Gastroesophageal sphincter (tissue), 4 donors: ENCODE measurements around the gene IL13. TPM values are rescaled to one million over a fixed set of nuclear protein-coding genes. Genes with fewer than 3 reads are reported as not detected.
"Not testable (repeated sequence)": the region's sequence is repeated elsewhere in the genome, so short reads cannot be mapped to it uniquely, and the experiment has no call there.

ENCODE experiments used
- ATAC-seq: fragments of 150-250 bp; one replicate; pipeline ENCODE4 v1.9.1; 2016; ENCODE audit warnings: mild to moderate bottlenecking, moderate library complexity
- H3K27ac ChIP-seq, 4 donors: fragments of 200-600 bp; sonication (generic) in 3 of 4; 1 replicate in 3 of 4; 2 replicates in 1 of 4; pipeline ENCODE4 v1.5.1; 2016 to 2019
- H3K27me3 ChIP-seq: fragments of 200-600 bp; sonication (generic); one replicate; pipeline ENCODE4 v1.5.1; 2019
- H3K36me3 ChIP-seq, 2 donors: fragments of 200-600 bp; sonication (generic); one replicate each; pipeline ENCODE4 v1.5.1; 2019; ENCODE audit warnings: control low read depth in 1 of 2
- H3K4me1 ChIP-seq, 3 donors: fragments of 200-600 bp; sonication (generic); 1 replicate in 2 of 3; 2 replicates in 1 of 3; pipeline ENCODE4 v1.5.1; 2016 to 2019; ENCODE audit warnings: control low read depth in 2 of 3
- H3K4me3 ChIP-seq, 2 donors: fragments of 200-600 bp; sonication (generic); one replicate each; pipeline ENCODE4 v1.5.1; 2019; ENCODE audit warnings: mild to moderate bottlenecking in 1 of 2, moderate library complexity in 1 of 2
- H3K9me3 ChIP-seq, 3 donors: fragments of 200-600 bp; sonication (generic); one replicate each; pipeline ENCODE4 v1.5.1; 2017 to 2019; ENCODE audit warnings: control low read depth in 2 of 3
- CTCF ChIP-seq, 4 experiments: fragments of 200-600 bp in 2 of 4; fragments of 450-650 bp in 2 of 4; sonication (generic) in 1 of 4; IDR thresholded peaks; one replicate each; pipeline ENCODE4 v1.5.1; 2017 to 2019; ENCODE audit warnings: antibody characterized with exemption in 4 of 4, mild to moderate bottlenecking in 2 of 4, moderate library complexity in 2 of 4
- EP300 ChIP-seq: sonication (generic); formaldehyde crosslinking; IDR thresholded peaks from one replicate; pipeline ENCODE4 v1.6.1; 2017; ENCODE audit warnings: antibody characterized with exemption, mild to moderate bottlenecking
- POLR2A ChIP-seq, 2 donors: fragments of 450-650 bp; IDR thresholded peaks; one replicate each; pipeline ENCODE4 v1.6.1; 2017; ENCODE audit warnings: antibody characterized with exemption in 2 of 2, mild to moderate bottlenecking in 2 of 2, moderate library complexity in 1 of 2
- POLR2AphosphoS5 ChIP-seq: sonication (generic); formaldehyde crosslinking; IDR thresholded peaks from one replicate; pipeline ENCODE4 v1.6.1; 2017; ENCODE audit warnings: antibody characterized with exemption
- WGBS, 2 donors: methylation state at CpG; one replicate each; pipeline ENCODE4 v1.1.5; 2018; ENCODE audit warnings: low coverage in 1 of 2; 5-methylcytosine and 5-hydroxymethylcytosine counted together
- total RNA-seq, 4 donors: library from RNA; depleted of rRNA; stranded (reverse); fragments of >200 nt; gene quantifications; one replicate each; pipeline ENCODE4 v1.1.0, GENCODE V29; 2016

The IL13 gene
- total RNA-seq, 4 donors from 2014 or later = not detected

DNA sequence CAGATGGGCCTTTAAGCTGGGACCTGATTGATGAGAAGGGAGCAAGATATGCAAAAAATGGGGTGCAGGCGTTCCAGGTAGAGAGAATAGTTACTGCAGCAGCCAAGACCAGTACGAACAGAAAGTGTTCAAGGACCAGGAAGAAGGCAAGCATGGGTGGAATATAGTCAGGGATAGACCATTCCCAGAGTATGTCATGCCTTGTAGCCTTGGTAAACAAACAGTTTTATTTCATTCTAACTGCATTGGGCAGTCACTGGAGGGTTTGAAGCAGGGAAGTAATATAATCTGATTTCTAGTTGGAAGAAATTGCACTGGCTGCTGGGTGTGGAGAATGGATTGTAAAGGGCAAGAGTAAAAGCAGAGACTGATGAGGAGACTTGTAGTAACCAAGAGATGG, 30.5 kb upstream of the IL13 start:
- H3K4me3 ChIP-seq = no peak overlapping the region
- no peaks in the 10 kb centered on the region for H3K4me1 ChIP-seq
- 90 to 94% methylated on average over 2 of the region's 2 CpGs for WGBS, 2 donors
- H3K27me3 ChIP-seq = no peaks in the 10 kb centered on the region
- TF ChIP-seq POLR2AphosphoS5 (no peak), EP300 (no peak), POLR2A (IDR thresholded peaks at IDR 0.05) (no peak), CTCF (IDR thresholded peaks at IDR 0.05) (no peak)
- no peak for ATAC-seq
- H3K36me3 ChIP-seq = peaks cover 0 to 56% of the 10 kb centered on the region in 2 donors
- no peak overlapping the region for H3K27ac ChIP-seq
- H3K9me3 ChIP-seq = no peaks in the 10 kb centered on the region

DNA sequence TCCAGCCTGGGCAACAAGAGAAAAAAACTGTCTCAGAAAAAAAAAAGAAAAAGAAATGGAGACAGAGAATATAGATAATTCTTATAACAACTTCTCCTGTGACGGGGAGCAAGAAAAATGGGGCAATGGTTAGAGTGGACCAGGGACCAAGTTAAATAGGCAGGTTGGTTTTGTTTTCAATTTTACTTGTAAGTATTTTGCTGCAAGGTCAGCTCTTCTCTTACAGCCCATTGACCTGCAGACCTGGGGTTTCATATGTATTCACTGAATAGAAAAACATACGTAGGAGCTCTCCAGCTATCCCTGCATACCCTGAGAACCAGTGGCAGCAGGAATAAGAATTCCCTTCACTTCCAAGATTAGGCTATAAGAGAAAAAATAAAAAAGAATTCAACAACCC, 29.2 kb upstream of the IL13 start:
- no peak for TF ChIP-seq POLR2A (IDR thresholded peaks at IDR 0.05)
- TF ChIP-seq CTCF (IDR thresholded peaks at IDR 0.05) = no peak
- no peak for TF ChIP-seq EP300
- no peak for TF ChIP-seq POLR2AphosphoS5

GRCh38 chr5:132629230-132629944, 28.6 kb upstream of the IL13 start:
- no peaks in the 10 kb centered on the region for H3K27me3 ChIP-seq
- peaks cover 0 to 61% of the 10 kb centered on the region in 2 donors for H3K36me3 ChIP-seq
- no peak for TF ChIP-seq POLR2A (IDR thresholded peaks at IDR 0.05)
- no peak for TF ChIP-seq POLR2AphosphoS5
- no peak for TF ChIP-seq CTCF (IDR thresholded peaks at IDR 0.05)
- no peak for TF ChIP-seq EP300
- H3K9me3 ChIP-seq = no peaks in the 10 kb centered on the region
- H3K4me1 ChIP-seq = no peaks in the 10 kb centered on the region
- no peak for ATAC-seq
- no peak overlapping the region for H3K27ac ChIP-seq
- no peak overlapping the region for H3K4me3 ChIP-seq
- WGBS, 2 donors = 87 to 94% methylated on average over 4 to 5 of the region's 5 CpGs

More for the DNA sequence above, 29.2 kb upstream of the IL13 start:
- no peak overlapping the region for H3K4me3 ChIP-seq
- H3K4me1 ChIP-seq = no peaks in the 10 kb centered on the region
- no peaks in the 10 kb centered on the region for H3K9me3 ChIP-seq
- H3K27ac ChIP-seq = no peak overlapping the region
- no peak for ATAC-seq
- 96% methylated on average over 2 of the region's 2 CpGs; no CpG with 5 or more reads in 1 of the 2 donors for WGBS, 2 donors
- H3K27me3 ChIP-seq = no peaks in the 10 kb centered on the region
- peaks cover 0 to 58% of the 10 kb centered on the region in 2 donors for H3K36me3 ChIP-seq

DNA sequence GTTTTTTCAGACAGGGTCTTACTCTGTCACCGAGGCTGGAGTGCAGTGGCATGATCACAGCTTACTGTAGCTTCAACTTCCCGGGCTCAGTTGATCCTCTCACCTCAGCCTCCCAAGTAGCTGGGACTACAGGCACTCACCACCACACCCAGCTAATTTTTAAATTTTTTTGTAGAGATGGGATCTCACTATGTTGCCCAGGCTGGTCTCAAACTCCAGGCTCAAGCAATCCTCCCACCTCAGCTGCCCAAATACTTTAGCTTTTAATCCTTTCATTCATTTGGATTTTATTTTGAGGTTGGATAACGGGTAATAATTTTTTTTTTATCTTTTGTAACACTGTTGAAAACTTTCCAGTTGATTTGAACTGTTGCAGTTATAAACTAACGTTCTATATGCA, 24.4 kb upstream of the IL13 start:
- H3K4me3 ChIP-seq, H3K27ac ChIP-seq, H3K4me1 ChIP-seq, H3K27me3 ChIP-seq, ATAC-seq, H3K9me3 ChIP-seq: not testable (repeated sequence)
- WGBS, 2 donors = 93 to 94% methylated on average over 2 to 4 of the region's 4 CpGs
- H3K36me3 ChIP-seq = peaks cover 0 to 79% of the 10 kb centered on the region in 2 donors

DNA sequence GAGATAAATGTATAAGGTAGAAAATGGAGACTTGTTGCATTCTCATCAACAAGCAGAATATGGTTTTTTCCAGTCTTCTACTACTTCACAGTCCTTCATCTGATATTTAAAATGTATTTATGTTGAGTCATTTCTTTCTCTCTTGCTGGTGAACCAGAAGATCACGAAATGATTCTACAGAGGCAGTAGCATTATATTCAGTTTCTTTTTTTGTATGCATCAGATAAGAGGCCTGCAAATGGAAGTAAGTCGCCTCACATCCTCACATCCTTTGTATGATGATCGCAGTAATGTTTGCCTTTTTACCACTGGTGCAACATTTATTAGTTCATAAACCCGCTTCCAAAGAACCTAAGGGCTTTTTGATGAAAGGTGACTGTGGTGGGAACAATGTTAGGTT, 22.1 kb upstream of the IL13 start:
- no peak for ATAC-seq
- H3K27me3 ChIP-seq = no peaks in the 10 kb centered on the region
- H3K27ac ChIP-seq = no peak overlapping the region
- no peaks in the 10 kb centered on the region for H3K9me3 ChIP-seq
- H3K4me1 ChIP-seq = no peaks in the 10 kb centered on the region
- H3K4me3 ChIP-seq = no peak overlapping the region
- TF ChIP-seq EP300 (no peak), POLR2A (IDR thresholded peaks at IDR 0.05) (no peak), CTCF (IDR thresholded peaks at IDR 0.05) (no peak), POLR2AphosphoS5 (no peak)
- peaks cover 0 to 82% of the 10 kb centered on the region in 2 donors for H3K36me3 ChIP-seq
- 70 to 84% methylated on average over 4 of the region's 4 CpGs for WGBS, 2 donors
